Panc1 (cell line): Measurements from ENCODE around the gene METTL2B.
"Not testable (repeated sequence)": the region's sequence is repeated elsewhere in the genome, so short reads cannot be mapped to it uniquely, and the experiment has no call there.

ENCODE experiments used
- POLR2AphosphoS5 ChIP-seq: IDR thresholded peaks from 2 replicates; pipeline ENCODE4 v1.6.1; 2012; ENCODE audit warnings: mild to moderate bottlenecking, low read depth, low read length, moderate library complexity
- TF ChIP-seq, protein P1 (sequence below): fragments of 450-650 bp; IDR thresholded peaks from 2 replicates; pipeline ENCODE4 v1.5.1; 2017; ENCODE audit warnings: mild to moderate bottlenecking

DNA sequence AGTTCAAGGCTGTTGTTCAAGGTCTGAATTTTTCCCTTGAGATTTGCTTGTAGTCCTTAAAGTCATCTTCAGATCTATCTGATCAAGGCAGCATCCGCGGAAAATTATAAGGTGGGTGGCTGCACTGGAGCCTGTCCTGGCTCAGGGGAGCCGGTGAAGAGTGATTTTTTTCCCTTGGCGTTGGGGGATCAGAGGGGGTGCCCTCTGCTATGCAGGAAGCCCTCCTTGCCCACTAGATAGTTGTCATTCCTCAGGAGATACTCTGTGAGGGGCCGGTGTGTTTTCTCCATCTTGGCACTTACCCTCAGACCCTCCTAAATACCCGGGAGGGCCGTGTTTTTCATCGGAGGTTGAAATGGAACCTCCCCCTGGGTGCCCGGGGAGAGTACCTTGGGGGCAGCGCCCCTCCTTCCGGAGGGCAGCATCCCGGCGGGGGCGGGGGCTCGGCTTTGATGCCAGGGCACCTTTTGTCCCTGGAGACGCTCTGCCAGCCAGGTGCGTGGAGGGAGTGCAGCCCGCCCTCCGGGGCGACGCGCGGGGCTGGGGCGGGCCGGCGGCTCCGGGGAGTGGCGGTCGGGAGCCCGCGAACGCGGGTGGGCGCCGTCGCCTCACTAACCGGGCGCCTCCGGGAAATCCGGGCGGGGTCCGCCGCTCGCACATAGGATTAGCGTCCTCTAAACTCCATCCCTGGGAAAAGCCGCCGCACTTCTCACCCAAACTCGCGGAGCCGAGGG is 53.7 kb downstream of the METTL2B start:
- TF ChIP-seq, protein P1, sequence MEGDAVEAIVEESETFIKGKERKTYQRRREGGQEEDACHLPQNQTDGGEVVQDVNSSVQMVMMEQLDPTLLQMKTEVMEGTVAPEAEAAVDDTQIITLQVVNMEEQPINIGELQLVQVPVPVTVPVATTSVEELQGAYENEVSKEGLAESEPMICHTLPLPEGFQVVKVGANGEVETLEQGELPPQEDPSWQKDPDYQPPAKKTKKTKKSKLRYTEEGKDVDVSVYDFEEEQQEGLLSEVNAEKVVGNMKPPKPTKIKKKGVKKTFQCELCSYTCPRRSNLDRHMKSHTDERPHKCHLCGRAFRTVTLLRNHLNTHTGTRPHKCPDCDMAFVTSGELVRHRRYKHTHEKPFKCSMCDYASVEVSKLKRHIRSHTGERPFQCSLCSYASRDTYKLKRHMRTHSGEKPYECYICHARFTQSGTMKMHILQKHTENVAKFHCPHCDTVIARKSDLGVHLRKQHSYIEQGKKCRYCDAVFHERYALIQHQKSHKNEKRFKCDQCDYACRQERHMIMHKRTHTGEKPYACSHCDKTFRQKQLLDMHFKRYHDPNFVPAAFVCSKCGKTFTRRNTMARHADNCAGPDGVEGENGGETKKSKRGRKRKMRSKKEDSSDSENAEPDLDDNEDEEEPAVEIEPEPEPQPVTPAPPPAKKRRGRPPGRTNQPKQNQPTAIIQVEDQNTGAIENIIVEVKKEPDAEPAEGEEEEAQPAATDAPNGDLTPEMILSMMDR, result not testable (repeated sequence)
- TF ChIP-seq POLR2AphosphoS5, result peak; percentile 9; the same call in 1 of the 2 replicates
